Activated CD8-positive, alpha-beta memory T cell treated with anti-CD3 and anti-CD28 coated beads for 36 hours (primary cell): ENCODE results near the gene RBM20. TPM values are rescaled to one million over a fixed set of nuclear protein-coding genes. Genes with fewer than 3 reads are reported as not detected.

Experiments used
- CTCF ChIA-PET: fragments of 350-600 bp; sonication (Branson Sonifier 250); formaldehyde crosslinking; loops from one replicate; lab custom pipeline; 2021; ENCODE audit warnings: antibody characterized with exemption; lab: Charles Lee
- POLR2A ChIA-PET: fragments of 350-600 bp; sonication (Branson Sonifier 250); formaldehyde crosslinking; loops from one replicate; lab custom pipeline; 2021; ENCODE audit warnings: antibody characterized with exemption; lab: Charles Lee
- total RNA-seq, 2 experiments: library from RNA; stranded (reverse); gene quantifications; one replicate each; pipeline ENCODE4 v1.2.3, GENCODE V29; 2021

Gene RBM20
- total RNA-seq, 2 experiments from 2014 or later = 0.15 to 0.42 TPM

- POLR2A ChIA-PET = interaction anchor here (0.6 kb wide), 1 partner anchor 104 kb away, joined by 3 read pairs; no protein-coding TSS in a partner anchor
- CTCF ChIA-PET = interaction anchor here (1.4 kb wide), 1 partner anchor 12 kb away, joined by 3 read pairs; no protein-coding TSS in a partner anchor
Observed at GRCh38 chr10:110858297-110858934, 214.3 kb downstream of the RBM20 start.

- CTCF ChIA-PET = interaction anchor here (1.3 to 1.4 kb wide), 2 partner anchors 11 to 23 kb away, joined by 3 to 4 read pairs; no protein-coding TSS in a partner anchor
- POLR2A ChIA-PET = no interaction called here
Observed at GRCh38 chr10:110859206-110859972, 215.3 kb downstream of the RBM20 start.

- ChIA-PET POLR2A (no interaction called here), CTCF (interaction anchor here (1.3 to 1.6 kb wide), 3 partner anchors 10 to 56 kb away, joined by 3 to 4 read pairs (median 4); no protein-coding TSS in a partner anchor)
Observed at GRCh38 chr10:110859973-110860376, 215.8 kb downstream of the RBM20 start.

GRCh38 chr10:110860576-110861241, 216.6 kb downstream of the RBM20 start:
- CTCF ChIA-PET = interaction anchor here (1.3 to 1.9 kb wide), 3 partner anchors 17 to 57 kb away, joined by 4 read pairs; no protein-coding TSS in a partner anchor

GRCh38 chr10:110861476-110861875, 217.3 kb downstream of the RBM20 start:
- CTCF ChIA-PET = interaction anchor here (1.1 to 1.9 kb wide), 3 partner anchors 8 to 57 kb away, joined by 3 to 4 read pairs (median 4); no protein-coding TSS in a partner anchor
- POLR2A ChIA-PET = no interaction called here

More at GRCh38 chr10:110860576-110861241, 216.6 kb downstream of the RBM20 start:
- POLR2A ChIA-PET = no interaction called here

- CTCF ChIA-PET = interaction anchor here (1.1 to 1.9 kb wide), 2 partner anchors 9 to 18 kb away, joined by 3 to 4 read pairs; no protein-coding TSS in a partner anchor
- POLR2A ChIA-PET = no interaction called here
Observed at GRCh38 chr10:110861930-110862649, 218.0 kb downstream of the RBM20 start.

GRCh38 chr10:110862961-110863360, 218.8 kb downstream of the RBM20 start:
- POLR2A ChIA-PET = no interaction called here
- CTCF ChIA-PET = no interaction called here

- POLR2A ChIA-PET = no interaction called here
- CTCF ChIA-PET = no interaction called here
Observed at GRCh38 chr10:110863361-110863760, 219.2 kb downstream of the RBM20 start.

- POLR2A ChIA-PET = interaction anchor here (1.3 kb wide), 1 partner anchor 55 kb away, joined by 8 read pairs; the partner anchor contains the start of genes BBIP1 and SHOC2
- CTCF ChIA-PET = interaction anchor here (1.0 to 1.3 kb wide), 2 partner anchors 13 to 89 kb away, joined by 3 read pairs; no protein-coding TSS in a partner anchor
Observed at GRCh38 chr10:110863956-110864355, 219.8 kb downstream of the RBM20 start.

- ChIA-PET POLR2A (interaction anchor here (0.7 to 1.3 kb wide), 4 partner anchors 9 to 592 kb away, joined by 3 to 8 read pairs (median 4); partner anchors contain the start of genes BBIP1 and SHOC2), CTCF (interaction anchor here (1.0 to 1.6 kb wide), 5 partner anchors 8 to 90 kb away, joined by 3 to 4 read pairs (median 3); partner anchors contain the start of genes BBIP1 and SHOC2)
Observed at GRCh38 chr10:110864662-110865140, 220.6 kb downstream of the RBM20 start.

GRCh38 chr10:110865186-110865808, 221.2 kb downstream of the RBM20 start:
- CTCF ChIA-PET = interaction anchor here (1.1 to 1.6 kb wide), 4 partner anchors 8 to 54 kb away, joined by 3 to 4 read pairs (median 4); partner anchors contain the start of genes BBIP1 and SHOC2
- POLR2A ChIA-PET = interaction anchor here (0.7 to 1.3 kb wide), 5 partner anchors 8 to 593 kb away, joined by 3 to 8 read pairs (median 3); partner anchors contain the start of genes BBIP1 and SHOC2

GRCh38 chr10:110865809-110866482, 221.8 kb downstream of the RBM20 start:
- CTCF ChIA-PET = interaction anchor here (1.1 to 1.6 kb wide), 4 partner anchors 9 to 53 kb away, joined by 3 to 4 read pairs (median 4); partner anchors contain the start of genes BBIP1 and SHOC2
- POLR2A ChIA-PET = interaction anchor here (0.6 to 1.1 kb wide), 3 partner anchors 37 to 92 kb away, joined by 3 read pairs; partner anchors contain the start of genes BBIP1 and SHOC2

- ChIA-PET CTCF (interaction anchor here (1.1 to 1.2 kb wide), 2 partner anchors 10 to 118 kb away, joined by 3 to 4 read pairs; no protein-coding TSS in a partner anchor), POLR2A (interaction anchor here (0.5 kb wide), 1 partner anchor 10 kb away, joined by 3 read pairs; no protein-coding TSS in a partner anchor)
Observed at GRCh38 chr10:110867011-110867806, 223.1 kb downstream of the RBM20 start.

- POLR2A ChIA-PET = interaction anchor here (0.6 to 1.0 kb wide), 2 partner anchors 51 to 659 kb away, joined by 3 to 4 read pairs; partner anchors contain the start of genes BBIP1 and SHOC2
Observed at GRCh38 chr10:110867807-110868465, 223.8 kb downstream of the RBM20 start.

GRCh38 chr10:110868981-110869380, 224.8 kb downstream of the RBM20 start:
- POLR2A ChIA-PET = interaction anchor here (0.6 kb wide), 1 partner anchor 26 kb away, joined by 3 read pairs; no protein-coding TSS in a partner anchor
- CTCF ChIA-PET = no interaction called here

More at GRCh38 chr10:110867807-110868465, 223.8 kb downstream of the RBM20 start:
- CTCF ChIA-PET = interaction anchor here (1.1 to 1.2 kb wide), 2 partner anchors 11 to 119 kb away, joined by 3 to 4 read pairs; no protein-coding TSS in a partner anchor
